Omental fat pad (tissue), 4 donors: ENCODE measurements around the gene HSF2BP. TPM values are rescaled to one million over a fixed set of nuclear protein-coding genes. Genes with fewer than 3 reads are reported as not detected.
"Not testable (repeated sequence)": the region's sequence is repeated elsewhere in the genome, so short reads cannot be mapped to it uniquely, and the experiment has no call there.

Experiments
- ATAC-seq: fragments of 150-250 bp; one replicate; pipeline ENCODE4 v1.9.1; 2016; ENCODE audit warnings: mild to moderate bottlenecking, moderate library complexity; ENCODE audit not compliant: low FRiP score
- DNase-seq: peaks from one replicate; pipeline ENCODE4 v3.0.0-alpha.2; 2019; ENCODE audit warnings: low spot score
- total RNA-seq, 4 donors: library from RNA; depleted of rRNA; stranded (reverse); fragments of >200 nt; gene quantifications; one replicate each; pipeline ENCODE4 v1.1.0, GENCODE V29; 2016
- TF ChIP-seq, protein P1 (sequence below), 3 donors: fragments of 450-650 bp; IDR thresholded peaks; one replicate each; pipeline ENCODE4 v1.5.1; 2016 to 2017; ENCODE audit warnings: antibody characterized with exemption in 3 of 3, mild to moderate bottlenecking in 3 of 3, moderate library complexity in 2 of 3

The HSF2BP gene
- total RNA-seq, 4 donors from 2014 or later = 0.94 to 1.6 (median 1.1) TPM; not detected in 1

DNA sequence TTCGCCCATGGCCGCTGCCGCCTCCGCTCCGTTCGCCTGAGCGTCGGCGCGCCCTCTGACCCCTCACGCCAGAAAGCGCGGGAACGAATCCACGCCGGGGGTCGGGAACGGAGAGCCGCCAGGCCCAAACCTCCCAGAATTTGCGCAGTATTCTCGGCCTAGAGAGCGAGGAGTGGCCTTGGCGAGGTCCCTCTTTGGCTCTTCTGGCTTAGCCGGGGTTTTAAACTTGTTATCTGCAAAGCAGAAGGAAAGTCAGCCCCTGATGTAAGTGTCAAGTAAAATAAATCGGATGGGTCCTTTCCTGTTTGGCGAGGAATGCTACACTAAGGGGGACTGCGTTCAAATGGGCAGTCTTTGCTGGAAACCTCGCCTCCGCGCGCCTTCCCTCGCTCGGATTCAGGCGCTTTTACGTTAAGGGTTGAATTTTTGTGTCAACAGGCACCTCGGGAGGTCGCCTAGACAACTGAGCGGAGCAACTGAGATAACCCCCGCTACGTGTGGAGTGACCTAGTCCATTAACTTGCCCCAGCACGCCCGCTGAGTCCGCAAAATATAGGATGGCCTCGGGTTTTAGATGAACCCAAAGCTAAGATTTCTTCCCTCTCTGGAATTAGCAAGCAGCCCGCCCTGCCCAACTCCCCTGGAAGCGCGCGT lies 1.1 kb downstream of the HSF2BP start:
- ATAC-seq (no peak), DNase-seq (no peak)
- TF ChIP-seq, protein P1, sequence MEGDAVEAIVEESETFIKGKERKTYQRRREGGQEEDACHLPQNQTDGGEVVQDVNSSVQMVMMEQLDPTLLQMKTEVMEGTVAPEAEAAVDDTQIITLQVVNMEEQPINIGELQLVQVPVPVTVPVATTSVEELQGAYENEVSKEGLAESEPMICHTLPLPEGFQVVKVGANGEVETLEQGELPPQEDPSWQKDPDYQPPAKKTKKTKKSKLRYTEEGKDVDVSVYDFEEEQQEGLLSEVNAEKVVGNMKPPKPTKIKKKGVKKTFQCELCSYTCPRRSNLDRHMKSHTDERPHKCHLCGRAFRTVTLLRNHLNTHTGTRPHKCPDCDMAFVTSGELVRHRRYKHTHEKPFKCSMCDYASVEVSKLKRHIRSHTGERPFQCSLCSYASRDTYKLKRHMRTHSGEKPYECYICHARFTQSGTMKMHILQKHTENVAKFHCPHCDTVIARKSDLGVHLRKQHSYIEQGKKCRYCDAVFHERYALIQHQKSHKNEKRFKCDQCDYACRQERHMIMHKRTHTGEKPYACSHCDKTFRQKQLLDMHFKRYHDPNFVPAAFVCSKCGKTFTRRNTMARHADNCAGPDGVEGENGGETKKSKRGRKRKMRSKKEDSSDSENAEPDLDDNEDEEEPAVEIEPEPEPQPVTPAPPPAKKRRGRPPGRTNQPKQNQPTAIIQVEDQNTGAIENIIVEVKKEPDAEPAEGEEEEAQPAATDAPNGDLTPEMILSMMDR (IDR thresholded peaks at IDR 0.05) = no peak

DNA sequence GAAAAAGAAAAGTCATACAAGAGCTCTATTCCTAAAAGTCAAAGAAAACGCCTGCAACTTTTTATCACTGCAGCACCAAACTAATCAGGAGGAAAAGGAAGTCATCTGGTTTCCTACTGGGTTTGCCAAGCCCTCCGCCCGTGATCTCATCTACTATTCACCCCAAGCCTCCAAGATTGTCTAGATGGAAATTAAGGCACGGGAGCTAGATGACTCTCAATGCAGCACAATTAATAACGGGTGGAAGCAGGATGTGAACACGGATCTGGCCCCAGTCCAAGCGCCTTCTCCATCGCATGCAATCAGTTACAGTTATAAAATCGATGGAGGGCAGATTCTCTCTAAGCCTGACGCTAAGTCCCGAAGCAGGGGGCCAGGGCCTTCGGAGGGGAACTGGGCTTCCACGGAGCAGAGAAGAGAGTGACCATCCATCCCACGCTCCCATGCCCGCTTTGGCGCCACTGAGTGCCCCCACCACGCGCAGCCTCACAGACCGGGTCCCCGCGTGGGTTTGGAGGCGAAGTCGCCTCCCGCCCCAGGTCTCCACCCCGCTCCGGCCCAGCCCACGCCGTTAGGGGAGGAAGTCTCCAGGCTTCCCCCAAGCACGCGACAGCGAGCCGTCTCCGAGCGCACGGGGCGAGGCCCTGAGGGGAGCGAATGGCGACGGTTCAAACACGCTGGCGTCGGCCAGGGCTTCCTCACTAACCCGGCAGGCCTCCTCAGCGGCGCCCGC lies 1.8 kb downstream of the HSF2BP start:
- ATAC-seq = no peak
- TF ChIP-seq, protein P1 (IDR thresholded peaks at IDR 0.05) = no peak

DNA sequence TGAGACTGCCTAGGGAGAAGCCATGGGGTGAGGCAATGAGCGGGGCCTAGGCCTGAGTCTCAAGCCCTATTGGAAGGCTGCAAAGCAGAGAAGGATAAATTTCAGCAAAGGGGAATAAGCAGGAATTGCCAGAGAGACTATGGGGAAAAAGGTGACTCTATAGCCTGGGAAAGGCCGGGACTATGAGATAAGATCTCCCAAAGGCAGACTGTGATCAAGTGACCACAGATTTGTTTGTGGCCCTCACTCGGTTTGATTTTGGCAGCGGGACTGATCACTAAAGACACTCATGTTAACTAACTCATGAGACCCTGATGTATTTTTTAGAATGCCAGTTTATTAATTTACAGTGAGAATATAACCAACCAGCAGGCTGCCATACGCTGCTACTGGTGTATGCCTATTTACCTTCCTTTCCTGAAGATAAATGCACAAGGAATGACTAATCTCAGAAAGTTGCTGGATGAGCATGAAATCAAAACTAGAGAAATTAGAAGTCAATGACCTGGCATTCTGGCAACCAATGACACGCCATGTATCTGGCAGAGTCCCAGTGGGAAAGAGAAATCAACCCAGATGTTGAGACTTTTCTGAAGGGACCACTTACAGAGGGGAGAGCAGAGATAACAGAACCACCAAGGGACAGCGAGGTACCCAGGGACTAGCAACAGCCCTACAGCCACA lies 4.3 kb downstream of the HSF2BP start:
- ATAC-seq = no peak
- TF ChIP-seq, protein P1 (IDR thresholded peaks at IDR 0.05) = no peak
- DNase-seq = no peak

More for the DNA sequence above, 1.8 kb downstream of the HSF2BP start:
- no peak for DNase-seq

DNA sequence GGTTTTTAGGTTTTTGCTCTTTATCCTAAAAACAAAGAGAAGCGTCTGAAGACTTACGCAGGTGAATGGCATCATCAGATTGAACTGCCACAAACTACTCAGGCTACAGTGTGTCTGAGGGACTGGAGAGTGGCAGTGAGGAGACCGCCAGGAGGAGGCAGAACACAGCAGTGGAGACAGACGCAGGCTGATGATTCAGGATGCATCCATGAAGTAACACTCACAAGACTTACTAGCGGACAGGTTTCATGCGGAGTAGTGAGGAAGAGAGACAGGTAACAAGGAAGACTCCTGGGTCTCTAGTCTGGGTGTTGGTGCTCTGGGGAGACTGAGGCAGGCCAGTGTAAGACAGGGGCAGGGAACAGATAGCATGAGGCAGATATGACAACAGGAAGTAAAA lies 5.7 kb downstream of the HSF2BP start:
- no peak for DNase-seq
- TF ChIP-seq, protein P1 (IDR thresholded peaks at IDR 0.05) = no peak
- no peak for ATAC-seq

DNA sequence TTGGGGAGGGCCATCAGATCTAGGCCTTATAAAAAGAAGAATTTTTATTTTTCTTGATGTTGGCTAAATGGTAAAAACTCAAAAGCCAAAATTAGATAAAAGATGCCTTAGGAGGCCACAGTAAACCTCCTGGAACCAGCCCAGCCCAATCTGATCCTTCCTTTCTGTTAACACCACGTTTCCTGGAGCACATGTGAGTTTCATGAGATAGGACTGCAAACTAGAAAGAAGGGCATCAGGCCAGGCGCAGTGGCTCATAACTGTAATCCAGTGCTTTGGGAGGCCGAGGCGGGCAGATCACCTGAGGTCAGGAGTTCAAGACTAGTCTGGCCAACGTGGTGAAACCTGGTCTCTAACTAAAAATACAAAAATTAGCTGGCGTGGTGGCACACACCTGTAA lies 6.7 kb downstream of the HSF2BP start:
- TF ChIP-seq, protein P1 (IDR thresholded peaks at IDR 0.05) = no peak
- ATAC-seq (no peak), DNase-seq (no peak)

DNA sequence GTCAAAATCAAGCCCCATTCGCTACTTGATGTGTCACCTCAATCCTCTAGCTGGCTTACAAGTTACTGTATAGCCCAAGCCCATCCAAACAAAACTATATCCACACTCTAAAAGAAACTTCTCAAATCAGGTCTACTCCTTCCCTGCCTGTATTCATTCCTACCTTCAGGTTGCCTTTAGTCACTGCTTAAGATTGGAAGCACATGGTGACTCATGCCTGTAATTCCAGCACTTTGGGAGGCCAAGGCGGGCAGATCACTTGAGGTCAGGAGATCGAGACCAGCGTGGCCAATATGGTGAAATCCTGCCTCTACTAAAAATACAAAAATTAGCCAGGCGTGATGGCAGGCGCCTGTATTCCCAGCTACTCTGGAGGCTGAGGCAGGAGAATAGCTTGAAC lies 7.4 kb downstream of the HSF2BP start:
- ATAC-seq, DNase-seq: not testable (repeated sequence)

DNA sequence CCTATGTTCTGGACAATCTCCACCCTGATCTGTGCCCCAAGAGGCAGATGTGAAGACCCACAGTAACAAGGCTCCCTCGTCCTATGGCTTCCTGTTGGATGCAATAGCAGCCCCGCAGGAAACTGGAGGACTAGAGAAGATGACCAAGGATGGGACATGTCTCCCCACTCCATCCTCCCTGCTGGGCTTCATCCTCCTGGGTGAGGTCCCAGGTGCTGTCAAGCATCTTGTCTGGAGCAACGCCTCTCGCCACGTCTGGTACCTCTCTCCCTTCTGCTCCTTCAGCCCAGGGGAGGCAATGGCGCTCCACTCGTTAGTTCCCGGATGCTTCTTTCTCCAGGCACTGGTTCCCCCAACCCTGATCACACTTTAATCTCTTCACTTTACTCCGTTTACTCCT lies 11.1 kb downstream of the HSF2BP start:
- DNase-seq (no peak), ATAC-seq (no peak)
- TF ChIP-seq, protein P1 (IDR thresholded peaks at IDR 0.05) = no peak
